ENCODE measurements around the gene NEDD8. TPM values are rescaled to one million over a fixed set of nuclear protein-coding genes. Genes with fewer than 3 reads are reported as not detected.

Gene NEDD8
- total RNA-seq, 1 donor from 2014 or later = 132 TPM

GRCh38 chr14:24213866-24214662 is 18.1 kb downstream of the NEDD8 start:
- DNase-seq = no peak
- ATAC-seq = no peak
- Histone ChIP-seq H3K36me3 (peaks cover 37% of the 10 kb centered on the region), H3K4me1 (peaks cover 33% of the 10 kb centered on the region), H3K27ac (peak overlapping the region; percentile 96), H3K9me3 (no peaks in the 10 kb centered on the region), H3K4me3 (peak overlapping the region; percentile 75), H3K27me3 (ENCODE audit: low read depth) (no peaks in the 10 kb centered on the region)
- intact Hi-C loops (cut with DNase I) = no loop called here
- TF ChIP-seq, protein P1, sequence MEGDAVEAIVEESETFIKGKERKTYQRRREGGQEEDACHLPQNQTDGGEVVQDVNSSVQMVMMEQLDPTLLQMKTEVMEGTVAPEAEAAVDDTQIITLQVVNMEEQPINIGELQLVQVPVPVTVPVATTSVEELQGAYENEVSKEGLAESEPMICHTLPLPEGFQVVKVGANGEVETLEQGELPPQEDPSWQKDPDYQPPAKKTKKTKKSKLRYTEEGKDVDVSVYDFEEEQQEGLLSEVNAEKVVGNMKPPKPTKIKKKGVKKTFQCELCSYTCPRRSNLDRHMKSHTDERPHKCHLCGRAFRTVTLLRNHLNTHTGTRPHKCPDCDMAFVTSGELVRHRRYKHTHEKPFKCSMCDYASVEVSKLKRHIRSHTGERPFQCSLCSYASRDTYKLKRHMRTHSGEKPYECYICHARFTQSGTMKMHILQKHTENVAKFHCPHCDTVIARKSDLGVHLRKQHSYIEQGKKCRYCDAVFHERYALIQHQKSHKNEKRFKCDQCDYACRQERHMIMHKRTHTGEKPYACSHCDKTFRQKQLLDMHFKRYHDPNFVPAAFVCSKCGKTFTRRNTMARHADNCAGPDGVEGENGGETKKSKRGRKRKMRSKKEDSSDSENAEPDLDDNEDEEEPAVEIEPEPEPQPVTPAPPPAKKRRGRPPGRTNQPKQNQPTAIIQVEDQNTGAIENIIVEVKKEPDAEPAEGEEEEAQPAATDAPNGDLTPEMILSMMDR (IDR thresholded peaks at IDR 0.05) = no peak

DNA sequence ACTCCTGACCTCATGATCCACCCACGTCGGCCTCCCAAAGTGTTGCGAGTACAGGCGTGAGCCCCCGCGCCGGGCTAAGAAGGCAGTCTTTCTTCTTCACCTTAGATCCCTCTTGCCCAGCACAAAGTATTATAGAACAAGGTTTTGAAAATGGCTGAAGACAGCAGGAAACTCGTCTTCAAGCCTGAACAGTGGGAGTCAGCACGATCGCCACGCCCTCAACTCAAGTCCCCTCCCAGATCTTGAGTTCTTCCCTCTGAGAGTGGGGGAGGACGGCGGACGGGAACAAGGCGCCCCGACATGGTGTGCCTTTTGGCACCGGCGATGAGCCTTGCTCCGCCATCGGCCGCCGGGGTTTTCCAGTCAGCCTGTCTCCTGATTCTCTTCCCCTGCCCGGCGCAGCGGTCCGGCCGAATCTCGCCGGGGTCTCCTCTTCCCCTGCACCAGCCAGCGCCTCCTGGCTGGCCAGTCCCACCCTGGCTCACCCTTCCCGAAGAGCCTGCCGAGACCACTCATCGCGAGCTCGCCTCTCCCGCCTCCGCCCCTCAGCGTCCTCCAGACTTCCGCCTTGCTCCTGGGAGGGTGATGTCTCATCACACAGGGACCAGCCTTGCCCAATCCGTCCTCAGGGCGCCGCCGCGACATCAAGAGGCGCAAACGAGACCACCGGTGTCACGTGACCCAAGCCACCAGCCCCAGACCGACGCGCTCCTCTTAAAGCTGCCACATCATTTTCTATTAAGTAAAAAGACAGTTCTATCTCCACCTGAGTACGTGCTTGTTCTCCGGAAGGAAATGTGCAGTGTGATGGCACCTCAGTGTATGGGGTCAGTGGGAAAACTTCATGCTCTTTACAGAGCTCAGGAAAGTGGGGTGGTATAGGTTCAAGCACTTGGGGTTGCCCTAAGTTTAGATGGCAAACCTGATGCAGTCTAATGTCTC is 19.0 kb downstream of the NEDD8 start, which contains the start of gene CHMP4A:
Gene CHMP4A (minus strand): TSS at position 565 of the 942 bp plus-strand sequence. CDS start 49 bp downstream, at position 516.
- Histone ChIP-seq H3K4me1 (peaks cover 33% of the 10 kb centered on the region), H3K9me3 (no peaks in the 10 kb centered on the region), H3K27ac (peak within 1 kb of the TSS; percentile 96), H3K27me3 (ENCODE audit: low read depth) (no peaks in the 10 kb centered on the region), H3K4me3 (peak within 1 kb of the TSS; percentile 75), H3K36me3 (peaks cover 46% of the 10 kb centered on the region)
- DNase-seq (peak; percentile 99), ATAC-seq (peak; percentile 95)
- TF ChIP-seq, protein P1 (IDR thresholded peaks at IDR 0.05) = no peak
- intact Hi-C loops (cut with DNase I) = no loop called here

GRCh38 chr14:24211311-24211710 is 20.9 kb downstream of the NEDD8 start:
- Histone ChIP-seq H3K9me3 (no peaks in the 10 kb centered on the region), H3K36me3 (peaks cover 51% of the 10 kb centered on the region), H3K27ac (no peak overlapping the region), H3K4me3 (no peak overlapping the region), H3K4me1 (peaks cover 31% of the 10 kb centered on the region), H3K27me3 (ENCODE audit: low read depth) (no peaks in the 10 kb centered on the region)
- TF ChIP-seq, protein P1 (IDR thresholded peaks at IDR 0.05) = no peak
- no peak for ATAC-seq
- DNase-seq = no peak
- intact Hi-C loops (cut with DNase I) = no loop called here

- H3K4me3 ChIP-seq = no peak overlapping the region
- ATAC-seq (no peak), DNase-seq (no peak)
- intact Hi-C loops (cut with DNase I) = no loop called here
- no peaks in the 10 kb centered on the region for H3K27me3 ChIP-seq (ENCODE audit: low read depth)
- peaks cover 6% of the 10 kb centered on the region for H3K4me1 ChIP-seq
- peaks cover 71% of the 10 kb centered on the region for H3K36me3 ChIP-seq
- H3K9me3 ChIP-seq = no peaks in the 10 kb centered on the region
- TF ChIP-seq, protein P1 (IDR thresholded peaks at IDR 0.05) = no peak
- H3K27ac ChIP-seq = no peak overlapping the region
These were observed 24.5 kb downstream of the NEDD8 start for GRCh38 chr14:24207625-24208024.

- Histone ChIP-seq H3K4me3 (no peak overlapping the region), H3K36me3 (peaks cover 71% of the 10 kb centered on the region), H3K4me1 (peaks cover under 1% of the 10 kb centered on the region), H3K27me3 (ENCODE audit: low read depth) (no peaks in the 10 kb centered on the region), H3K9me3 (no peaks in the 10 kb centered on the region), H3K27ac (no peak overlapping the region)
- intact Hi-C loops (cut with DNase I) = no loop called here
- DNase-seq (no peak), ATAC-seq (no peak)
- TF ChIP-seq, protein P1 (IDR thresholded peaks at IDR 0.05) = no peak
These were observed 25.0 kb downstream of the NEDD8 start for GRCh38 chr14:24207104-24207551.
